AG09319 (cell line): ENCODE data around the gene CRELD1.

Experiments used
- DNase-seq: peaks from one replicate; pipeline ENCODE4 v3.0.0-alpha.2; 2010; ENCODE audit warnings: low read depth; ENCODE audit errors: extremely low read depth
- TF ChIP-seq, protein P1 (sequence below): IDR thresholded peaks from 2 replicates; pipeline ENCODE4 v1.5.1; 2011; ENCODE audit warnings: low read depth, mild to moderate bottlenecking, inconsistent platforms, low read length, moderate library complexity

CRELD1 gene

GRCh38 chr3:9930804-9931418, 2.7 kb upstream of the CRELD1 start:
- DNase-seq: no peak
- TF ChIP-seq, protein P1, sequence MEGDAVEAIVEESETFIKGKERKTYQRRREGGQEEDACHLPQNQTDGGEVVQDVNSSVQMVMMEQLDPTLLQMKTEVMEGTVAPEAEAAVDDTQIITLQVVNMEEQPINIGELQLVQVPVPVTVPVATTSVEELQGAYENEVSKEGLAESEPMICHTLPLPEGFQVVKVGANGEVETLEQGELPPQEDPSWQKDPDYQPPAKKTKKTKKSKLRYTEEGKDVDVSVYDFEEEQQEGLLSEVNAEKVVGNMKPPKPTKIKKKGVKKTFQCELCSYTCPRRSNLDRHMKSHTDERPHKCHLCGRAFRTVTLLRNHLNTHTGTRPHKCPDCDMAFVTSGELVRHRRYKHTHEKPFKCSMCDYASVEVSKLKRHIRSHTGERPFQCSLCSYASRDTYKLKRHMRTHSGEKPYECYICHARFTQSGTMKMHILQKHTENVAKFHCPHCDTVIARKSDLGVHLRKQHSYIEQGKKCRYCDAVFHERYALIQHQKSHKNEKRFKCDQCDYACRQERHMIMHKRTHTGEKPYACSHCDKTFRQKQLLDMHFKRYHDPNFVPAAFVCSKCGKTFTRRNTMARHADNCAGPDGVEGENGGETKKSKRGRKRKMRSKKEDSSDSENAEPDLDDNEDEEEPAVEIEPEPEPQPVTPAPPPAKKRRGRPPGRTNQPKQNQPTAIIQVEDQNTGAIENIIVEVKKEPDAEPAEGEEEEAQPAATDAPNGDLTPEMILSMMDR: peak; percentile 7; the same call in 1 of the 2 replicates

- TF ChIP-seq, protein P1: no peak
- no peak for DNase-seq
Observed at GRCh38 chr3:9932535-9932842, 1.1 kb upstream of the CRELD1 start.

- TF ChIP-seq, protein P1: peak; percentile 73
- DNase-seq: no peak
Observed at GRCh38 chr3:9932843-9933560, 632 bp upstream of the CRELD1 start.

- TF ChIP-seq, protein P1: peak; percentile 17
- no peak for DNase-seq
Observed at GRCh38 chr3:9934235-9934621, 594 bp downstream of the CRELD1 start.

DNA sequence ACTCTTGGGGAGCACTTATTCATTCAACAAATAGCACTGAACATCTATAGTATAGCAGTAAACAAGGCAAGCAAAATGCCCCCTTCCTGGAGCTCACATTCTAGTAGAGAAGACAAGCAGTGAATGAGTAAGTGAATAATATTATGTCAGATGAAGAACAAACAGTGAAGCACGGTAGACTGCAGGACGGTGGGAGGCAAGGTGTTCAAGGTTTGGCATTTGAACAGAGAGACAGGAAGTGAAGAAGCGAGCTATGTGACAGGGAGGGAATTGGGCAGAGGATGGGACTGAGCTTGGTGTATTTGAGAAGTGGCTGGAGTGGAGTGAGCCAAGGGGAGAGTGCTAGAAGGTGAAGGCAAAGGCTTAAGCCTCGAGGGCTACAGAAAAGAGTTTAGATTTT, 1.4 kb downstream of the CRELD1 start:
- DNase-seq: no peak
- TF ChIP-seq, protein P1: no peak

DNA sequence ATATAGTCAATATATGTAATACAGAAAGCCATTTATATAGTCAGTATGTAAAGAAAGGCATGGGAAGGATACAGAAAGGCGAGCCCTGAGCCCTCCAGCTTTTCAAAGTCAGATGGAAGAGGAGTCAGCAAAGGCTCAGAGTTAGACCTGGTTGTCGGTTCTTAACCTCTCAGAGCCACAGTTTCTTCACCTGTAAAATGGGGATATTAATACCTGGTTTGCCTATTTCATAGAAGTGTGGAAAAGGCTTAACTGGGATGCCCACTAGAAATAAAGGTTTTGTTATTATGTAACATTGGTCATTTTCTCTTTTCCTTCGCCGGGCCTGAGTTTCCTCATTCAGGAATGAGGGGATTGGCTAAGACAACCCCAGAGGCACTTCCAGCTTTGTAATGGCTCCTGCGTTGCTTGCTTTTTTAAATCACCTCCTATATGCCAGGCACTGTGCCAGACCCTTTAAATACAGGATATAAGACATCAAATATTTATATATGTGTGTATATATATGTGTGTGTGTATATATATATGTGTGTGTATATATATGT, 2.4 kb downstream of the CRELD1 start:
- TF ChIP-seq, protein P1: no peak

DNA sequence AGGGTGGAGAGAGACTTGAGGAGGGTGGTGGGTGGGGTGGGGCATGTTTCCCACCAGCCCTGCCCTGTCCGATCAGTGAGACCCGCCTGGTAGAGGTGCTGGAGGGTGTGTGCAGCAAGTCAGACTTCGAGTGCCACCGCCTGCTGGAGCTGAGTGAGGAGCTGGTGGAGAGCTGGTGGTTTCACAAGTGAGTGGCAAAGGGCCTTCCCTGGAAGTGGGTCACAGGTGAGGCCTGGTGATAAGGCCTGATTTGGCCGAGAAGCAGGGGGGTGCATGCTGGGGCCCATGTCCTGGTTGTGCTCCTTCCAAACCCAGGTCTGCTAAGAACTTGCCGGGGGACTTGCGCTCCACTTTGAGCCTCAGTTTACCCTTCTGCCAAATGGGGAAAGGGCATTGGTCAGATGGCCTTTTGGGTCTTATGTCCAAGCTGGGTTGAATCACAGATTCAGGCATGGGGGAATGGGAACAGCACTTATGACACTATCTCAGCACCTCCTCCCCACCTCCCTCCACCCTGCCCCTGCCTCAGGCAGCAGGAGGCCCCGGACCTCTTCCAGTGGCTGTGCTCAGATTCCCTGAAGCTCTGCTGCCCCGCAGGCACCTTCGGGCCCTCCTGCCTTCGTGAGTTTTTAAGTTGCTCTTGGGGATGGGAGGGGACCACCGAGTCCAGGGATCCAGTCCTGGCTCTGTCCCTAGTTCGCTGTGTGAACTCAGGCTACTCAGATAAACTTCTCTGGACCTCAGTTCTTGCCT, 4.0 kb downstream of the CRELD1 start:
- no peak for DNase-seq
- TF ChIP-seq, protein P1: no peak

More for the DNA sequence above, 2.4 kb downstream of the CRELD1 start:
- no peak for DNase-seq
